GM23338 (cell line): ENCODE data around the gene TMEM185A. TPM values are rescaled to one million over a fixed set of nuclear protein-coding genes. Genes with fewer than 3 reads are reported as not detected.

Experiments
- ATAC-seq: fragments of 200-7000 bp; cut with Tn5 transposase; 3 replicates; pipeline ENCODE4 v1.9.1; 2020
- DNase-seq: peaks from one replicate; pipeline ENCODE4 v3.0.0-alpha.2; 2015; ENCODE audit warnings: low spot score
- H2AFZ ChIP-seq: fragments of 200-600 bp; sonication (generic); 2 replicates; pipeline ENCODE4 v1.8.0; 2016; ENCODE audit warnings: antibody characterized with exemption, mild to moderate bottlenecking, moderate library complexity
- H3F3A ChIP-seq: fragments of 200-600 bp; sonication (generic); replicated peaks from 2 replicates; pipeline ENCODE4 v1.8.0; 2017; ENCODE audit warnings: antibody characterized with exemption, mixed run types, low read depth
- H3K27ac ChIP-seq: fragments of 200-600 bp; sonication (generic); 2 replicates; pipeline ENCODE4 v1.6.1; 2016; ENCODE audit warnings: low read depth
- H3K27me3 ChIP-seq: fragments of 200-600 bp; sonication (generic); 2 replicates; pipeline ENCODE4 v1.8.0; 2016; ENCODE audit warnings: mild to moderate bottlenecking, mixed run types, moderate library complexity; ENCODE audit not compliant: insufficient read depth
- H3K36me3 ChIP-seq: fragments of 200-600 bp; sonication (generic); 2 replicates; pipeline ENCODE4 v1.8.0; 2016; ENCODE audit warnings: mild to moderate bottlenecking; ENCODE audit not compliant: insufficient read depth
- H3K4me1 ChIP-seq: fragments of 200-600 bp; sonication (generic); 2 replicates; pipeline ENCODE4 v1.8.0; 2016; ENCODE audit warnings: mild to moderate bottlenecking, moderate library complexity; ENCODE audit not compliant: insufficient read depth
- H3K4me2 ChIP-seq: fragments of 200-600 bp; sonication (generic); 2 replicates; pipeline ENCODE4 v1.7.1; 2017; ENCODE audit warnings: mixed run types
- H3K4me3 ChIP-seq: fragments of 200-600 bp; sonication (generic); 2 replicates; pipeline ENCODE4 v1.6.1; 2016; ENCODE audit warnings: mixed run types
- H3K79me2 ChIP-seq: fragments of 200-600 bp; sonication (generic); replicated peaks from 2 replicates; pipeline ENCODE4 v1.8.0; 2017; ENCODE audit warnings: mild to moderate bottlenecking; ENCODE audit not compliant: insufficient read depth
- H3K9me2 ChIP-seq: fragments of 200-600 bp; sonication (generic); 2 replicates; pipeline ENCODE4 v1.8.0; 2017; ENCODE audit not compliant: insufficient read depth
- H4K20me1 ChIP-seq: fragments of 200-600 bp; sonication (generic); replicated peaks from 2 replicates; pipeline ENCODE4 v1.8.0; 2017; ENCODE audit warnings: mild to moderate bottlenecking; ENCODE audit not compliant: insufficient read depth
- H3K27ac Mint-ChIP-seq: 2 replicates; pipeline ENCODE4 v1.8.0; 2020; ENCODE audit warnings: inconsistent platforms, mild to moderate bottlenecking, moderate library complexity, mixed read lengths
- H3K27me3 Mint-ChIP-seq: 3 replicates; pipeline ENCODE4 v1.8.0; 2022; ENCODE audit warnings: low read depth, mild to moderate bottlenecking, moderate library complexity, mixed read lengths, inconsistent platforms; ENCODE audit not compliant: insufficient read depth, poor library complexity
- H3K36me3 Mint-ChIP-seq: 3 replicates; pipeline ENCODE4 v1.8.0; 2021; ENCODE audit warnings: low read depth, mild to moderate bottlenecking, inconsistent platforms, moderate library complexity, mixed read lengths
- H3K4me1 Mint-ChIP-seq: 3 replicates; pipeline ENCODE4 v1.8.0; 2020; ENCODE audit warnings: mild to moderate bottlenecking, inconsistent platforms, mixed read lengths
- H3K4me3 Mint-ChIP-seq: 3 replicates; pipeline ENCODE4 v1.8.0; 2021; ENCODE audit warnings: moderate library complexity, mild to moderate bottlenecking, inconsistent platforms, mixed read lengths
- H3K9me3 Mint-ChIP-seq: 3 replicates; pipeline ENCODE4 v1.8.0; 2020; ENCODE audit warnings: moderate library complexity, mild to moderate bottlenecking, inconsistent platforms, mixed read lengths
- CREB1 ChIP-seq: fragments of 250-450 bp; sonication (Bioruptor Pico); IDR thresholded peaks from 2 replicates; pipeline ENCODE4 v1.5.0; 2020; ENCODE audit warnings: low read depth, mild to moderate bottlenecking, moderate library complexity
- CTCF ChIP-seq, 2 experiments: fragments of 200-600 bp in 1 of 2; sonication (generic) in 1 of 2; conservative IDR thresholded peaks; 2 replicates each; pipeline versions ENCODE4 v1.5.1 to v1.6.1; 2016 to 2017; ENCODE audit warnings: antibody characterized with exemption in 2 of 2, low read depth in 2 of 2, mild to moderate bottlenecking in 2 of 2, moderate library complexity in 1 of 2
- ETS1 ChIP-seq: IDR thresholded peaks from 2 replicates; pipeline ENCODE4 v1.6.1; 2016; ENCODE audit warnings: antibody characterized with exemption
- EZH2 ChIP-seq: fragments of 200-600 bp; sonication (generic); IDR thresholded peaks from one replicate; pipeline ENCODE4 v1.8.0; 2017; ENCODE audit warnings: antibody characterized with exemption, mild to moderate bottlenecking, low read depth; ENCODE audit not compliant: unreplicated experiment
- EZH2phosphoT487 ChIP-seq: fragments of 200-600 bp; sonication (generic); IDR thresholded peaks from one replicate; pipeline ENCODE4 v1.8.1; 2018; ENCODE audit warnings: antibody characterized with exemption; ENCODE audit not compliant: unreplicated experiment
- JUNB ChIP-seq: IDR thresholded peaks from one replicate; pipeline ENCODE4 v1.6.1; 2016; ENCODE audit warnings: antibody characterized with exemption; ENCODE audit not compliant: unreplicated experiment
- NANOG ChIP-seq: IDR thresholded peaks from 2 replicates; pipeline ENCODE4 v1.6.1; 2016; ENCODE audit warnings: antibody characterized with exemption, borderline replicate concordance
- POLR2AphosphoS5 ChIP-seq: IDR thresholded peaks from 2 replicates; pipeline ENCODE4 v1.6.1; 2016; ENCODE audit warnings: antibody characterized with exemption, low read depth
- REST ChIP-seq: IDR thresholded peaks from one replicate; pipeline ENCODE4 v1.6.1; 2018; ENCODE audit warnings: antibody characterized with exemption; ENCODE audit not compliant: unreplicated experiment
- STAT1 ChIP-seq: IDR thresholded peaks from one replicate; pipeline ENCODE4 v1.6.1; 2016; ENCODE audit warnings: antibody characterized with exemption; ENCODE audit not compliant: unreplicated experiment
- ZNF114 ChIP-seq: fragments of 250-450 bp; sonication (Bioruptor Pico); IDR thresholded peaks from 2 replicates; pipeline ENCODE4 v1.5.0; 2020; ENCODE audit warnings: mild to moderate bottlenecking, moderate library complexity
- ZNF331 ChIP-seq: fragments of 250-450 bp; sonication (Bioruptor Pico); IDR thresholded peaks from 2 replicates; pipeline ENCODE4 v1.5.0; 2020; ENCODE audit warnings: low read depth, mild to moderate bottlenecking, moderate library complexity
- ZNF462 ChIP-seq: fragments of 250-450 bp; sonication (Bioruptor Pico); IDR thresholded peaks from 2 replicates; pipeline ENCODE4 v1.5.0; 2020; ENCODE audit warnings: mild to moderate bottlenecking, moderate library complexity
- polyA plus RNA-seq: library from polyadenylated mRNA; unstranded; fragments of >200 nt; fragmentation: Nextera tagmentation; extraction: Ambion mirVana; gene quantifications from 2 replicates; pipeline ENCODE4 v1.2.1, GENCODE V29; 2016
- total RNA-seq: library from RNA; depleted of rRNA; stranded (reverse); fragments of >200 nt; shearing (Covaris generic); gene quantifications from 2 replicates; pipeline ENCODE4 v1.2.3, GENCODE V29; 2014

TMEM185A gene
- total and polyA plus RNA-seq, 2 experiments from 2014 or later = 9.3 to 16.7 TPM

GRCh38 chrX:149570668-149571067 lies 60.9 kb downstream of the TMEM185A start (continued):
- TF ChIP-seq JUNB (no peak), STAT1 (no peak), EZH2phosphoT487 (no peak)

GRCh38 chrX:149569770-149570169 lies 61.8 kb downstream of the TMEM185A start:
- TF ChIP-seq ETS1 = no peak
- TF ChIP-seq POLR2AphosphoS5 = no peak
- TF ChIP-seq EZH2 = no peak
- no peak for TF ChIP-seq ZNF114 (CRISPR knock-in tag)
- no peak for TF ChIP-seq CTCF (conservative IDR thresholded peaks at IDR 0.05; ENCODE audit: low read depth in 2 of 2)
- TF ChIP-seq EZH2phosphoT487 = no peak
- no peak for TF ChIP-seq STAT1
- TF ChIP-seq ZNF331 (CRISPR knock-in tag) = no peak
- TF ChIP-seq ZNF462 = no peak
- no peak for TF ChIP-seq CREB1 (CRISPR knock-in tag)
- no peak for TF ChIP-seq NANOG
- no peak for TF ChIP-seq REST
- no peak for TF ChIP-seq JUNB
- no peaks in the 10 kb centered on the region for H4K20me1 ChIP-seq
- no peak for DNase-seq

More at GRCh38 chrX:149569770-149570169, 61.8 kb downstream of the TMEM185A start:
- Mint-ChIP-seq H3K9me3 (no peaks in the 10 kb centered on the region), H3K4me3 (no peak overlapping the region), H3K27ac (no peak overlapping the region), H3K36me3 (no peaks in the 10 kb centered on the region), H3K27me3 (no peaks in the 10 kb centered on the region), H3K4me1 (peaks cover 10% of the 10 kb centered on the region; the same call in 2 of the 3 replicates)
- no peak for ATAC-seq
- H3K27me3 ChIP-seq = no peaks in the 10 kb centered on the region
- no peak overlapping the region for H3K4me2 ChIP-seq
- no peak overlapping the region for H3K4me3 ChIP-seq
- no peaks in the 10 kb centered on the region for H3K36me3 ChIP-seq
- no peaks in the 10 kb centered on the region for H3K79me2 ChIP-seq
- H3K27ac ChIP-seq = no peak overlapping the region
- H3F3A ChIP-seq = no peaks in the 10 kb centered on the region
- no peaks in the 10 kb centered on the region for H3K4me1 ChIP-seq
- H3K9me2 ChIP-seq = no peaks in the 10 kb centered on the region
- H2AFZ ChIP-seq = no peak overlapping the region
